IPS DF 6.9 (cell line): ENCODE results near the gene UNC93A.

Experiments used
- DNase-seq: peaks from one replicate; pipeline ENCODE4 v3.0.0-alpha.2; 2013; ENCODE audit warnings: low read depth, low spot score
- H3K27ac ChIP-seq: one replicate; pipeline ENCODE4 v1.5.1; 2013; ENCODE audit warnings: low read length, control low read depth
- H3K27me3 ChIP-seq: 2 replicates; pipeline ENCODE4 v1.6.1; 2013; ENCODE audit warnings: mild to moderate bottlenecking, low read length; ENCODE audit not compliant: control insufficient read depth, insufficient read depth
- H3K36me3 ChIP-seq: 2 replicates; pipeline ENCODE4 v1.6.1; 2013; ENCODE audit warnings: low read length; ENCODE audit not compliant: control insufficient read depth, insufficient read depth
- H3K4me1 ChIP-seq: 2 replicates; pipeline ENCODE4 v1.6.1; 2013; ENCODE audit warnings: low read length; ENCODE audit not compliant: control insufficient read depth, insufficient read depth
- H3K4me3 ChIP-seq: 2 replicates; pipeline ENCODE4 v1.5.1; 2013; ENCODE audit warnings: mild to moderate bottlenecking, low read length
- H3K9me3 ChIP-seq: 2 replicates; pipeline ENCODE4 v1.6.1; 2013; ENCODE audit warnings: low read length, inconsistent platforms; ENCODE audit not compliant: control insufficient read depth, insufficient read depth
- WGBS: extraction: QIAGEN DNeasy Blood & Tissue Kit; methylation state at CpG from one replicate; pipeline ENCODE4 v1.1.7; 2013; ENCODE audit warnings: mixed read lengths, missing lambda C conversion rate; ENCODE audit not compliant: insufficient read length, insufficient coverage; 5-methylcytosine and 5-hydroxymethylcytosine counted together

Gene UNC93A

GRCh38 chr6:167294651-167295494, 3.8 kb downstream of the UNC93A start:
- Histone ChIP-seq H3K36me3 (no peaks in the 10 kb centered on the region; the same call in 1 of the 2 replicates), H3K9me3 (no peaks in the 10 kb centered on the region), H3K27ac (no peak overlapping the region), H3K4me1 (peaks cover 4% of the 10 kb centered on the region; the same call in 1 of the 2 replicates), H3K4me3 (no peak overlapping the region), H3K27me3 (no peaks in the 10 kb centered on the region)
- DNase-seq: no peak
- WGBS: no CpG with 5 or more reads among the region's 38 CpGs

GRCh38 chr6:167295495-167296292, 4.6 kb downstream of the UNC93A start:
- H3K9me3 ChIP-seq: no peaks in the 10 kb centered on the region
- H3K27me3 ChIP-seq: no peaks in the 10 kb centered on the region
- H3K4me3 ChIP-seq: no peak overlapping the region
- no peak for DNase-seq
- H3K4me1 ChIP-seq: peaks cover 4% of the 10 kb centered on the region; the same call in 1 of the 2 replicates
- H3K27ac ChIP-seq: no peak overlapping the region
- no CpG with 5 or more reads among the region's 43 CpGs for WGBS
- no peaks in the 10 kb centered on the region; the same call in 1 of the 2 replicates for H3K36me3 ChIP-seq

GRCh38 chr6:167296293-167296690, 5.2 kb downstream of the UNC93A start:
- no peak overlapping the region for H3K27ac ChIP-seq
- no peak overlapping the region for H3K4me3 ChIP-seq
- no peak for DNase-seq
- H3K9me3 ChIP-seq: no peaks in the 10 kb centered on the region
- no peaks in the 10 kb centered on the region for H3K27me3 ChIP-seq
- peaks cover 4% of the 10 kb centered on the region; the same call in 1 of the 2 replicates for H3K4me1 ChIP-seq
- no peaks in the 10 kb centered on the region; the same call in 1 of the 2 replicates for H3K36me3 ChIP-seq
- no CpG with 5 or more reads among the region's 5 CpGs for WGBS

- no peaks in the 10 kb centered on the region for H3K27me3 ChIP-seq
- no CpG with 5 or more reads among the region's 7 CpGs for WGBS
- H3K27ac ChIP-seq: no peak overlapping the region
- H3K9me3 ChIP-seq: no peaks in the 10 kb centered on the region
- no peaks in the 10 kb centered on the region; the same call in 1 of the 2 replicates for H3K36me3 ChIP-seq
- H3K4me3 ChIP-seq: no peak overlapping the region
- DNase-seq: no peak
- H3K4me1 ChIP-seq: peaks cover 4% of the 10 kb centered on the region; the same call in 1 of the 2 replicates
These were observed 5.8 kb downstream of the UNC93A start for GRCh38 chr6:167296902-167297301.

GRCh38 chr6:167298127-167298526, 7.0 kb downstream of the UNC93A start:
- H3K36me3 ChIP-seq: no peaks in the 10 kb centered on the region; the same call in 1 of the 2 replicates
- WGBS: no CpG with 5 or more reads among the region's 4 CpGs
- no peaks in the 10 kb centered on the region for H3K27me3 ChIP-seq
- no peak for DNase-seq
- H3K4me1 ChIP-seq: no peaks in the 10 kb centered on the region
- H3K27ac ChIP-seq: no peak overlapping the region
- H3K9me3 ChIP-seq: no peaks in the 10 kb centered on the region
- no peak overlapping the region for H3K4me3 ChIP-seq

- no peak overlapping the region for H3K27ac ChIP-seq
- no peak overlapping the region for H3K4me3 ChIP-seq
- no peak for DNase-seq
- no peaks in the 10 kb centered on the region for H3K4me1 ChIP-seq
- no peaks in the 10 kb centered on the region for H3K36me3 ChIP-seq
- no peaks in the 10 kb centered on the region for H3K27me3 ChIP-seq
- WGBS: no CpG with 5 or more reads among the region's 16 CpGs
- no peaks in the 10 kb centered on the region for H3K9me3 ChIP-seq
These were observed 8.7 kb downstream of the UNC93A start for GRCh38 chr6:167299641-167300308.

GRCh38 chr6:167300902-167301777, 10.0 kb downstream of the UNC93A start:
- Histone ChIP-seq H3K36me3 (no peaks in the 10 kb centered on the region), H3K4me3 (no peak overlapping the region), H3K27me3 (no peaks in the 10 kb centered on the region), H3K4me1 (peaks cover 6% of the 10 kb centered on the region), H3K9me3 (no peaks in the 10 kb centered on the region), H3K27ac (no peak overlapping the region)
- no peak for DNase-seq
- WGBS: no CpG with 5 or more reads among the region's 9 CpGs

- WGBS: no CpG with 5 or more reads among the region's 9 CpGs
- H3K27me3 ChIP-seq: no peaks in the 10 kb centered on the region
These were observed 11.0 kb downstream of the UNC93A start for GRCh38 chr6:167302074-167302473.

GRCh38 chr6:167302796-167303195, 11.7 kb downstream of the UNC93A start:
- H3K4me3 ChIP-seq: no peak overlapping the region
- peaks cover 7% of the 10 kb centered on the region for H3K4me1 ChIP-seq
- H3K27ac ChIP-seq: no peak overlapping the region
- H3K9me3 ChIP-seq: no peaks in the 10 kb centered on the region
- no peak for DNase-seq
- no peaks in the 10 kb centered on the region for H3K27me3 ChIP-seq
- H3K36me3 ChIP-seq: no peaks in the 10 kb centered on the region
- no CpG with 5 or more reads among the region's 13 CpGs for WGBS

More at GRCh38 chr6:167302074-167302473, 11.0 kb downstream of the UNC93A start:
- no peak for DNase-seq
- Histone ChIP-seq H3K36me3 (no peaks in the 10 kb centered on the region), H3K9me3 (no peaks in the 10 kb centered on the region), H3K4me1 (peaks cover 7% of the 10 kb centered on the region), H3K27ac (no peak overlapping the region), H3K4me3 (no peak overlapping the region)
